ENCODE data around the gene CDC16.
"Not testable (repeated sequence)": the region's sequence is repeated elsewhere in the genome, so short reads cannot be mapped to it uniquely, and the experiment has no call there.

Gene CDC16

DNA sequence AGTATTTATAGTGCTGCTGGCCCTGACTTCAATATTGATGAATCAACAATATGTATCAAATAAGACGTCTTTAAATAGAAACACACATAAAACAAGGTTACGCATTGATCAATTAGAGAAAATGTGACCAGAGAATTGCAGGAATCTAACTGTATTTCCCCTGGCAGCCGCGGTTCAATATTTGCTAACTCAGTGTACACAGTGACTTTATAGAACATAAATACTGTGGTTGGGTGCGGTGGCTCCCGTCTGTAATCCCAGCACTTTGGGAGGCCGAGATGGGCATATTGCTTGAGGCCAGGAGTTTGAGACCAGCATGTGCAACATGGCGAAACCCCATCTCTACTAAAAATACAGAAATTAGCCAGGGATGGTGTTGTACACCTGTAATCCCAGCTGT is 23.9 kb downstream of the CDC16 start:
- Histone ChIP-seq H3K4me1 (ENCODE audit: control insufficient read depth, insufficient read depth, low read length, poor library complexity, severe bottlenecking) (peaks cover 8% of the 10 kb centered on the region), H3K27ac (ENCODE audit: insufficient read depth, low read length, poor library complexity, severe bottlenecking) (no peak overlapping the region), H3K9me3 (ENCODE audit: control insufficient read depth, low read length) (no peaks in the 10 kb centered on the region), H3K27me3 (replicated peaks; ENCODE audit: control insufficient read depth, insufficient read depth, low read length, poor library complexity, severe bottlenecking) (no peaks in the 10 kb centered on the region), H3K4me3 (ENCODE audit: insufficient read depth, low read depth, low read length, poor library complexity, severe bottlenecking) (no peak overlapping the region), H3K36me3 (ENCODE audit: control insufficient read depth, insufficient read depth, low read length) (peaks cover 63% of the 10 kb centered on the region)
- no peak for DNase-seq

DNA sequence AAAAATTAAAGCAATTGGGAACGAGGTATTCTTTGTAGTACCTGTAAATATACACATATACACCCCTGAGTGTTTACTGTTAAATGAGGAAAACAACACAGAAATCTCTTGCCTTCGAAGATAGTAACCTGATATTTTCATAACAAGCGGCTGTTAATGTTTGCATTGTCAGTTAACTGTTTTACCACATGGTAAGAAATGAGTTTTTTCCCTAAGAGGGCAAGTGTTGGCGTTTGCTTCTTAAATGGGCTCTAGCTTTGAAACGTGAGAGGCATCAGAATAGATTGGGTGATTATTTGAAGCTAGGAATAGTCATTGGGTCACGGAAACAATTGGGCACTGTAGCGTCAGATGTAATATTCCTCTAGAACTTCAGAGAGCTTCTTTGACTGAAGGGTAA is 24.7 kb downstream of the CDC16 start:
- no peaks in the 10 kb centered on the region for H3K9me3 ChIP-seq (ENCODE audit: control insufficient read depth, low read length)
- no peak for DNase-seq
- no peak overlapping the region for H3K27ac ChIP-seq (ENCODE audit: insufficient read depth, low read length, poor library complexity, severe bottlenecking)
- peaks cover 60% of the 10 kb centered on the region for H3K36me3 ChIP-seq (ENCODE audit: control insufficient read depth, insufficient read depth, low read length)
- H3K4me1 ChIP-seq (ENCODE audit: control insufficient read depth, insufficient read depth, low read length, poor library complexity, severe bottlenecking): peaks cover 8% of the 10 kb centered on the region
- no peaks in the 10 kb centered on the region for H3K27me3 ChIP-seq (replicated peaks; ENCODE audit: control insufficient read depth, insufficient read depth, low read length, poor library complexity, severe bottlenecking)
- H3K4me3 ChIP-seq (ENCODE audit: insufficient read depth, low read depth, low read length, poor library complexity, severe bottlenecking): no peak overlapping the region

DNA sequence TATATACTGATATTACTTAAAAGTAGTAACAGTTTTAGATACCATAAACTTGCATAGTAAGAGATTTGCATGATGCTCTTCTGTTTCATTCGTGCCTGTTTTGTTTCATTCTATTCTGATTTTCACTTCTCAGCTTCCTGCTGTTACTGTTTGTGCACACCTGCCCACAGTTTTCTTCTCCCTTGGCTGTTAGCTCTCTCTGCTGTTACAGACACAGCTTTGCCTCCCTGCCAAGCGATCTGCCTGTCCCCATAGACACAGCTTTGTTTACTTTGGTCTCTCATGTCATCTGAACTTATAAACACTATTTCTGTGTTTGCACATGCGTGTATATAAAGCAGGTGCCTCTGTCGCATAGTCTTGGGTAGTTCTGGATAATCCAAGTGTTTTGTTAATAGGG is 25.3 kb downstream of the CDC16 start:
- H3K27ac ChIP-seq (ENCODE audit: insufficient read depth, low read length, poor library complexity, severe bottlenecking): no peak overlapping the region
- no peaks in the 10 kb centered on the region for H3K27me3 ChIP-seq (replicated peaks; ENCODE audit: control insufficient read depth, insufficient read depth, low read length, poor library complexity, severe bottlenecking)
- no peak overlapping the region for H3K4me3 ChIP-seq (ENCODE audit: insufficient read depth, low read depth, low read length, poor library complexity, severe bottlenecking)
- peaks cover 8% of the 10 kb centered on the region for H3K4me1 ChIP-seq (ENCODE audit: control insufficient read depth, insufficient read depth, low read length, poor library complexity, severe bottlenecking)
- no peak for DNase-seq
- H3K9me3 ChIP-seq (ENCODE audit: control insufficient read depth, low read length): no peaks in the 10 kb centered on the region
- peaks cover 55% of the 10 kb centered on the region for H3K36me3 ChIP-seq (ENCODE audit: control insufficient read depth, insufficient read depth, low read length)

DNA sequence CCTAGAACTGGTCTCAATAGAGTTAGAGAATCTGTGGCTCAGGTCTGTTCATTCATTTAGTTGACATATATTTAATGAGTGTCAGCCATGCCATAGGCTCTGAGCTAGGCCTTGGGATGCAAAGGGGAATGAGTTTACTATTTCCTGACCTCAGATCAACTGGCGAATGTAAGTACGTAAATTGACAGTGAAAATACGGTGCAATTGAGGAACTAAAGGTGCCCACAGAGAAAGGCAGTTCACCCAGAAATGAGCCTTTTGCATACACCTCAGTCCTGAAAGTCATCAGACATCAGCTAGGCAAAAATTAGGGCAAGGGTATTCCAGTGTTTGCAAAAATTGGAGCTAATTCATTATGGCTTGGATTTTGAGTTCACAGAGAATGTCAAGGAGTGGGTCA is 26.1 kb downstream of the CDC16 start:
- peaks cover 54% of the 10 kb centered on the region for H3K36me3 ChIP-seq (ENCODE audit: control insufficient read depth, insufficient read depth, low read length)
- no peak overlapping the region for H3K4me3 ChIP-seq (ENCODE audit: insufficient read depth, low read depth, low read length, poor library complexity, severe bottlenecking)
- H3K9me3 ChIP-seq (ENCODE audit: control insufficient read depth, low read length): no peaks in the 10 kb centered on the region
- H3K27ac ChIP-seq (ENCODE audit: insufficient read depth, low read length, poor library complexity, severe bottlenecking): no peak overlapping the region
- peaks cover 8% of the 10 kb centered on the region for H3K4me1 ChIP-seq (ENCODE audit: control insufficient read depth, insufficient read depth, low read length, poor library complexity, severe bottlenecking)
- no peaks in the 10 kb centered on the region for H3K27me3 ChIP-seq (replicated peaks; ENCODE audit: control insufficient read depth, insufficient read depth, low read length, poor library complexity, severe bottlenecking)
- DNase-seq: no peak

DNA sequence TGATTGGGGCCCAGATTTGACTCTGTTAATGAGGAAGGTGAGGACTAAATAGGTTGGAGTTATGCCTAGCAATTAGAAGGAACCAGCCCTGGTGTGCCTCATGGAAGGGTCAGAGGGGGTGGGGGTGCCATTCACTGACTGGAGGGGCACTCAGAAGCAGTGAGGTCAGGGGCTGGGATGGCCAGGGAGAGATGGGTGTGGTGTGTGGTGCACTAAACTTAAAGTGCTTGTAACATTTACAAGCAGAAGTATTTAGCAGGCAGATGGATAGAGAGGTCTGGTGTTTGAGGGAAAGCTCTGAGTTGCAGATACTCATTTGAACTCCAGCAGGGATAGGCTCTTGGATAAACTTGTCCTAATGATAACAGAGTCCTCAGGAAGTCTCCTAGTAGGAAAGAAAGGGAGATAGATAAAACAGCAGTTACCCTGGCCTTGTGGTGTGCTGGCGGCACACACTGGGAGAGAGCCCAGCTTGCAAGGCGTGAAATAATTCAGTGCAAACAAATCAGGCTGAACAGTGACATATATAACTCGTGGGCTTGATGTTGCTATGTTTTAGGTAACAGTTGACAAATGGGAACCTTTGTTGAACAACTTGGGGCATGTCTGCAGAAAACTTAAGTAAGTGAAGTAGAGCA is 26.8 kb downstream of the CDC16 start:
- no peak for DNase-seq
- H3K4me1 ChIP-seq (ENCODE audit: control insufficient read depth, insufficient read depth, low read length, poor library complexity, severe bottlenecking): peaks cover 8% of the 10 kb centered on the region
- H3K9me3 ChIP-seq (ENCODE audit: control insufficient read depth, low read length): no peaks in the 10 kb centered on the region
- H3K27me3 ChIP-seq (replicated peaks; ENCODE audit: control insufficient read depth, insufficient read depth, low read length, poor library complexity, severe bottlenecking): no peaks in the 10 kb centered on the region
- no peak overlapping the region for H3K27ac ChIP-seq (ENCODE audit: insufficient read depth, low read length, poor library complexity, severe bottlenecking)
- no peak overlapping the region for H3K4me3 ChIP-seq (ENCODE audit: insufficient read depth, low read depth, low read length, poor library complexity, severe bottlenecking)
- peaks cover 48% of the 10 kb centered on the region for H3K36me3 ChIP-seq (ENCODE audit: control insufficient read depth, insufficient read depth, low read length)

DNA sequence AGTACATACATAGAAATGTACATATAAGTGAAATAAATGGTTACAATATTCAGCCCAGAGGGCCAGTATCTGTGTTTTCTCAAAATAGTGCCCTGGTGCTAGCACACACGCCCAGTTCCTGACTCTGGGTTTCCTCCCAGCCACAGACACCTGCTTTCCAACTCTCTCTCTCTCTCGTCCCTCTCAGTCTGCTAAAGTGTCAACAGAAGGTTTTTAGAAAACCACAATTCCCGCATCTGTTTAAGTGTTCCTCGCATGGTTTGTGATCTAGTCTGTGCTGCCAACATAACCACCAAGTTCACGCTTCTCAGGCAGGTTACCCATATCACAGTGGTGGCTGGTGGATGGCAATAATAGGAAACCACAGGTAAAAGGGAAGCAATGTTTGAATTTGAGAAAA is 28.9 kb downstream of the CDC16 start:
- Histone ChIP-seq H3K36me3 (ENCODE audit: control insufficient read depth, insufficient read depth, low read length) (peaks cover 33% of the 10 kb centered on the region), H3K9me3 (ENCODE audit: control insufficient read depth, low read length) (no peaks in the 10 kb centered on the region), H3K4me1 (ENCODE audit: control insufficient read depth, insufficient read depth, low read length, poor library complexity, severe bottlenecking) (peaks cover 13% of the 10 kb centered on the region), H3K4me3 (ENCODE audit: insufficient read depth, low read depth, low read length, poor library complexity, severe bottlenecking) (no peak overlapping the region), H3K27ac (ENCODE audit: insufficient read depth, low read length, poor library complexity, severe bottlenecking) (no peak overlapping the region), H3K27me3 (replicated peaks; ENCODE audit: control insufficient read depth, insufficient read depth, low read length, poor library complexity, severe bottlenecking) (no peaks in the 10 kb centered on the region)
- DNase-seq: peak in 2 of 3 donors; percentile 8 to 11

DNA sequence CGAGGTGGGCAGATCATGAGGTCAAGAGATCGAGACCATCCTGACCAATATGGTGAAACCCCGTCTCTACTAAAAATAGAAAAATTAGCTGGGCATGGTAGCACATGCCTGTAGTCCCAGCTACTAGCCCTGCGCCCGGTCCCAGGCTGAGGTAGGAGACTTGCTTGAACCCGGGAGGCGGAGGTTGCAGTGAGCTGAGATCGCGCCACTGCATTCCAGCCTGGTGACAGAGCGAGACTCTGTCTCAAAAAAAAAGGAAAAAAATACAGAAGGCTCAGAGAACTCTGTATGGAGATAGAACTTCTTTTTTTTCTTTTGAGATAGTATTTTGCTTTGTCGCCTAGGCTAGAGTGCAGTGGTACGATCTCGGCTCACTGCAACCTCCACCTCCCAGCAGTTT is 29.6 kb downstream of the CDC16 start:
- Histone ChIP-seq H3K36me3 (ENCODE audit: control insufficient read depth, insufficient read depth, low read length) (peaks cover 27% of the 10 kb centered on the region), H3K4me1 (ENCODE audit: control insufficient read depth, insufficient read depth, low read length, poor library complexity, severe bottlenecking) (peaks cover 18% of the 10 kb centered on the region)
- not testable (repeated sequence) for H3K4me3 ChIP-seq (ENCODE audit: insufficient read depth, low read depth, low read length, poor library complexity, severe bottlenecking); H3K27ac ChIP-seq (ENCODE audit: insufficient read depth, low read length, poor library complexity, severe bottlenecking); H3K27me3 ChIP-seq (replicated peaks; ENCODE audit: control insufficient read depth, insufficient read depth, low read length, poor library complexity, severe bottlenecking); H3K9me3 ChIP-seq (ENCODE audit: control insufficient read depth, low read length); DNase-seq

DNA sequence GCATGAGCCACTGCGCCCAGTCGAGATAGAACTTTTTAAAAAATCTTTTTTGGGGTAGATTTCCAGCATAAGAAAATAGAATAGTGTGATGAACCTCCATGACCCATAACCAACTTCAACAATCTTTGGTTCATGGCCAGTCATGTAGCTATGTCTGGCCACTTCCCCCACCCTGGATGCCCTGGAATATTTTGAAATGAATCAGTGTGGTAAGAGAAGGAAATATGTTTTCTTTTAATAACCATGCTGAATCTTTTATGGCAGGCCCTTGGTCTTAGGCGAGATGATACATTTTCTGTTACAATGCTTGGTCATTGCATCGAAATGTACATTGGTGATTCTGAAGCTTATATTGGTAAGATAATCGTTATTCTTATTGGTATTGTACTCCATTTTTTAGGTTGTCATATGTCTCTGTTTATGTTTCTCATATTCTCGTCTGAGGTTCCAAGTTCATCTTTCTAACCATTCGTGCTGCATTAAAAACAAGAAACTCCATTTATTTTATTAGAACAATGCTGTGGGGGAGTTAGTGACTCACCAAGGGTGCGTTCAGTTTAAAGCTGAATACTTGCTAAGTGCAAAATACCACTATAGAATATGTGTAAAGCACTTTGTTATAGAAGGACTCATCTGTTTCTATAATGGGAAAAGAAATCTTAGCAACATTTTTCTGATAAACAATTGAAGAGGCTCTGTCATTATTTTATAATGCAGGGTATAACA is 30.4 kb downstream of the CDC16 start:
- peaks cover 21% of the 10 kb centered on the region for H3K36me3 ChIP-seq (ENCODE audit: control insufficient read depth, insufficient read depth, low read length)

DNA sequence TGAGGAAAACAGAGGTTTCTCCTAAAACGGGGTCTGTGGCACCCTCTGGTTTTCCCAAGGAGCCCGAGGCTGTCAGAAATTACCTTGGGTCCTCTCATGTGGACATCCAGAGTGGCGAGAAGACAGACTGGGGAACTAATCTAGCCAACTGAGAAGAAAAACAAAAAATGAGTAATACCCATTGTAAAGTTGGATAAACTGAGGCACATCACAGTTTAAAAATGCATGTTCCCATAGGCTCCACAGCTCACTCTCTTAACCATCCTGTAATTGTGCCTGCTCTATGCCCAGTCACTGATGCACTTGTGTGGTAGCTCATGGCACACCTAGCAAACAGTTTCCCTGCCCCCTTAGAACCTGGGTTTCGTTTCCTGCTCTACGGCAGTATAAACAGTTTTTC is 31.5 kb downstream of the CDC16 start:
- H3K4me1 ChIP-seq (ENCODE audit: control insufficient read depth, insufficient read depth, low read length, poor library complexity, severe bottlenecking): peaks cover 18% of the 10 kb centered on the region

More for the DNA sequence above, 30.4 kb downstream of the CDC16 start:
- H3K27me3 ChIP-seq (replicated peaks; ENCODE audit: control insufficient read depth, insufficient read depth, low read length, poor library complexity, severe bottlenecking): no peaks in the 10 kb centered on the region
- peaks cover 18% of the 10 kb centered on the region for H3K4me1 ChIP-seq (ENCODE audit: control insufficient read depth, insufficient read depth, low read length, poor library complexity, severe bottlenecking)
- H3K4me3 ChIP-seq (ENCODE audit: insufficient read depth, low read depth, low read length, poor library complexity, severe bottlenecking): no peak overlapping the region
- no peak overlapping the region for H3K27ac ChIP-seq (ENCODE audit: insufficient read depth, low read length, poor library complexity, severe bottlenecking)
- no peak for DNase-seq
- H3K9me3 ChIP-seq (ENCODE audit: control insufficient read depth, low read length): no peaks in the 10 kb centered on the region

More for the DNA sequence above, 31.5 kb downstream of the CDC16 start:
- DNase-seq: no peak
- Histone ChIP-seq H3K4me3 (ENCODE audit: insufficient read depth, low read depth, low read length, poor library complexity, severe bottlenecking) (no peak overlapping the region), H3K27ac (ENCODE audit: insufficient read depth, low read length, poor library complexity, severe bottlenecking) (no peak overlapping the region), H3K27me3 (replicated peaks; ENCODE audit: control insufficient read depth, insufficient read depth, low read length, poor library complexity, severe bottlenecking) (no peaks in the 10 kb centered on the region), H3K9me3 (ENCODE audit: control insufficient read depth, low read length) (no peaks in the 10 kb centered on the region), H3K36me3 (ENCODE audit: control insufficient read depth, insufficient read depth, low read length) (peaks cover 11% of the 10 kb centered on the region)
